GM19455 (cell line): ENCODE data around the gene ERGIC1.

Source experiments
- ATAC-seq: cut with Tn5 transposase; IDR thresholded peaks from one replicate; pipeline ENCODE4 v1.9.1; 2021; ENCODE audit not compliant: unreplicated experiment

The ERGIC1 gene

GRCh38 chr5:172942556-172942955 lies 108.5 kb downstream of the ERGIC1 start:
- no peak for ATAC-seq

- no peak for ATAC-seq
Measured at GRCh38 chr5:172943283-172943841, 109.3 kb downstream of the ERGIC1 start.

GRCh38 chr5:172943906-172944305 lies 109.9 kb downstream of the ERGIC1 start:
- ATAC-seq: no peak

- ATAC-seq: no peak
Measured at GRCh38 chr5:172944741-172945140, 110.7 kb downstream of the ERGIC1 start.

GRCh38 chr5:172945151-172945550 lies 111.1 kb downstream of the ERGIC1 start:
- no peak for ATAC-seq

- ATAC-seq: no peak
Measured at GRCh38 chr5:172946146-172946545, 112.1 kb downstream of the ERGIC1 start.

GRCh38 chr5:172949426-172949825 lies 115.4 kb downstream of the ERGIC1 start:
- ATAC-seq: no peak

GRCh38 chr5:172950176-172950965 lies 116.3 kb downstream of the ERGIC1 start:
- no peak for ATAC-seq

GRCh38 chr5:172951371-172952033 lies 117.5 kb downstream of the ERGIC1 start:
- ATAC-seq: no peak

- ATAC-seq: no peak
Measured at GRCh38 chr5:172952034-172952511, 118.0 kb downstream of the ERGIC1 start.

- no peak for ATAC-seq
Measured at GRCh38 chr5:172953776-172954675, 120.0 kb downstream of the ERGIC1 start.

GRCh38 chr5:172954751-172955159 lies 120.7 kb downstream of the ERGIC1 start:
- no peak for ATAC-seq

- no peak for ATAC-seq
Measured at GRCh38 chr5:172956228-172956627, 122.2 kb downstream of the ERGIC1 start.

- no peak for ATAC-seq
Measured at GRCh38 chr5:172956936-172957335, 122.9 kb downstream of the ERGIC1 start.

- no peak for ATAC-seq
Measured at GRCh38 chr5:172957458-172957857, 123.4 kb downstream of the ERGIC1 start.

- ATAC-seq: peak; percentile 54
Measured at GRCh38 chr5:172958331-172959046, 124.4 kb downstream of the ERGIC1 start.

- ATAC-seq: no peak
Measured at GRCh38 chr5:172959824-172960799, 126.1 kb downstream of the ERGIC1 start.

GRCh38 chr5:172969921-172970320 lies 135.9 kb downstream of the ERGIC1 start:
- ATAC-seq: no peak

GRCh38 chr5:172971482-172971881 lies 137.4 kb downstream of the ERGIC1 start:
- ATAC-seq: no peak
